Measurements from ENCODE around the gene RNF217. TPM values are rescaled to one million over a fixed set of nuclear protein-coding genes. Genes with fewer than 3 reads are reported as not detected.

The RNF217 gene
- total RNA-seq, 1 donor from 2014 or later, result 51.5 TPM

- H3K4me1 Mint-ChIP-seq (ENCODE audit: low read depth), result peaks cover 47% of the 10 kb centered on the region
- H3K36me3 Mint-ChIP-seq (ENCODE audit: low read depth), result no peaks in the 10 kb centered on the region
- TF ChIP-seq, protein P1, sequence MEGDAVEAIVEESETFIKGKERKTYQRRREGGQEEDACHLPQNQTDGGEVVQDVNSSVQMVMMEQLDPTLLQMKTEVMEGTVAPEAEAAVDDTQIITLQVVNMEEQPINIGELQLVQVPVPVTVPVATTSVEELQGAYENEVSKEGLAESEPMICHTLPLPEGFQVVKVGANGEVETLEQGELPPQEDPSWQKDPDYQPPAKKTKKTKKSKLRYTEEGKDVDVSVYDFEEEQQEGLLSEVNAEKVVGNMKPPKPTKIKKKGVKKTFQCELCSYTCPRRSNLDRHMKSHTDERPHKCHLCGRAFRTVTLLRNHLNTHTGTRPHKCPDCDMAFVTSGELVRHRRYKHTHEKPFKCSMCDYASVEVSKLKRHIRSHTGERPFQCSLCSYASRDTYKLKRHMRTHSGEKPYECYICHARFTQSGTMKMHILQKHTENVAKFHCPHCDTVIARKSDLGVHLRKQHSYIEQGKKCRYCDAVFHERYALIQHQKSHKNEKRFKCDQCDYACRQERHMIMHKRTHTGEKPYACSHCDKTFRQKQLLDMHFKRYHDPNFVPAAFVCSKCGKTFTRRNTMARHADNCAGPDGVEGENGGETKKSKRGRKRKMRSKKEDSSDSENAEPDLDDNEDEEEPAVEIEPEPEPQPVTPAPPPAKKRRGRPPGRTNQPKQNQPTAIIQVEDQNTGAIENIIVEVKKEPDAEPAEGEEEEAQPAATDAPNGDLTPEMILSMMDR (IDR thresholded peaks at IDR 0.05), result no peak
- DNase-seq (ENCODE audit: low spot score), result no peak
- H3K4me3 Mint-ChIP-seq (ENCODE audit: unreplicated experiment), result no peak overlapping the region
- no peaks in the 10 kb centered on the region for H3K27me3 Mint-ChIP-seq (ENCODE audit: low read depth)
- no peak overlapping the region for H3K27ac Mint-ChIP-seq (ENCODE audit: unreplicated experiment)
- peaks cover 3% of the 10 kb centered on the region for H3K9me3 Mint-ChIP-seq (ENCODE audit: low read depth)
Observed at GRCh38 chr6:124956018-124956417, 6.2 kb upstream of the RNF217 start.

DNA sequence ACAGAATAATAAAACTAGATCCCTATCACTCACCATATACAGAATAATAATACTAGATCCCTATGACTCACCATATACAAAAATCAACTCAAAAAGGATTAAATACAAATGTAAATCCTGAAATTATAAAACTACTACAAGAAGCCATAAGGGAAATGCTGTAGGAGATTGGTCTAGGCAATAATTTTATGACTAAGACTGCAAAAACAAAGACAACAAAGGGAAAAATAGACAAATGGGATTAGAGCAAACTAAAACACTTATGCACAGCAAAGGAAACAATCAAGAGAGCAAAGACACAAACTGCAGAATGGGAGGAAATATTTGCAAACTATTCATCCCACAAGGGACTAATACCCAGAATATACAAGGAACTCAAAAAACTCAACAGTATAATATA is 4.1 kb upstream of the RNF217 start:
- no peak for DNase-seq (ENCODE audit: low spot score)
- peaks cover 3% of the 10 kb centered on the region for H3K9me3 Mint-ChIP-seq (ENCODE audit: low read depth)
- TF ChIP-seq, protein P1 (IDR thresholded peaks at IDR 0.05), result no peak
- H3K4me3 Mint-ChIP-seq (ENCODE audit: unreplicated experiment), result no peak overlapping the region
- no peaks in the 10 kb centered on the region for H3K36me3 Mint-ChIP-seq (ENCODE audit: low read depth)
- H3K4me1 Mint-ChIP-seq (ENCODE audit: low read depth), result peaks cover 54% of the 10 kb centered on the region
- no peaks in the 10 kb centered on the region for H3K27me3 Mint-ChIP-seq (ENCODE audit: low read depth)
- H3K27ac Mint-ChIP-seq (ENCODE audit: unreplicated experiment), result peak overlapping the region; percentile 60

- TF ChIP-seq, protein P1 (IDR thresholded peaks at IDR 0.05), result no peak
Observed at GRCh38 chr6:124958759-124959354, 3.4 kb upstream of the RNF217 start.

DNA sequence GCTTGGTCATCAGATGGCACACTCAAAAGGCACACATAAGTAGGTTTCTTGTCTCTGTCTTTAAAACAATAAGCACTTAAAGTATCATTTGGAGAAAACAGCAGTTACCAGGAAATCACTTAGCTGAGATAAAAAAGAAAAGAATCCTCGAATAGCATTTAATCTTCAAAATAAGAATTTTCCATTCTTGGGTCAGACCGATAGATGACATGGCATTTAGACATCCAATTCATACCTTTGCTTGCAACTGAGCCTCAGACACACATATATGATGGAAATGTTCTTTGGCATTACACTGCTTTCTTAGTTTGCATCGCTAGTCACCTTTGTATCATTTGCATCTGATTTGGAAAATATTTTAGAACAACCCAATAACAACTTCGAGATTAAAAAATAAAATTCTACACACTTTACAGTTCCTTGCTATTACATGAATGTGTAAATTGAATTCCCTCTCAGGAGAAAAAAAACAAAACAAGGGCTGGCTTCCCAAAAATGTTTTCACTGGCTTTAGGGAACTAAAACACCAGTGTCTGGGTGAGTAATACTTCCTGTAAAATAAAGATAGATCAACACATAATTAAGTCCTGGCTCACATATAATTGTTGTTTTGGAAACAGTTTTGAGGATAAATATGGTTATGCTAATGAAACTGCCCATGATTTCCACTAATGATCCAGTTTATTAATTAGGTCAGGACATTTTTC is 1.3 kb upstream of the RNF217 start:
- Mint-ChIP-seq H3K4me1 (ENCODE audit: low read depth) (peaks cover 62% of the 10 kb centered on the region), H3K4me3 (ENCODE audit: unreplicated experiment) (peak overlapping the region; percentile 86), H3K9me3 (ENCODE audit: low read depth) (peaks cover 3% of the 10 kb centered on the region), H3K27ac (ENCODE audit: unreplicated experiment) (peak overlapping the region; percentile 97), H3K36me3 (ENCODE audit: low read depth) (peaks cover 5% of the 10 kb centered on the region), H3K27me3 (ENCODE audit: low read depth) (no peaks in the 10 kb centered on the region)
- TF ChIP-seq, protein P1 (IDR thresholded peaks at IDR 0.05), result no peak
- DNase-seq (ENCODE audit: low spot score), result no peak

More at GRCh38 chr6:124958759-124959354, 3.4 kb upstream of the RNF217 start:
- peaks cover 54% of the 10 kb centered on the region for H3K4me1 Mint-ChIP-seq (ENCODE audit: low read depth)
- H3K36me3 Mint-ChIP-seq (ENCODE audit: low read depth), result peaks cover 2% of the 10 kb centered on the region
- no peak for DNase-seq (ENCODE audit: low spot score)
- no peaks in the 10 kb centered on the region for H3K27me3 Mint-ChIP-seq (ENCODE audit: low read depth)
- H3K4me3 Mint-ChIP-seq (ENCODE audit: unreplicated experiment), result no peak overlapping the region
- H3K9me3 Mint-ChIP-seq (ENCODE audit: low read depth), result peaks cover 3% of the 10 kb centered on the region
- H3K27ac Mint-ChIP-seq (ENCODE audit: unreplicated experiment), result peak overlapping the region; percentile 30

DNA sequence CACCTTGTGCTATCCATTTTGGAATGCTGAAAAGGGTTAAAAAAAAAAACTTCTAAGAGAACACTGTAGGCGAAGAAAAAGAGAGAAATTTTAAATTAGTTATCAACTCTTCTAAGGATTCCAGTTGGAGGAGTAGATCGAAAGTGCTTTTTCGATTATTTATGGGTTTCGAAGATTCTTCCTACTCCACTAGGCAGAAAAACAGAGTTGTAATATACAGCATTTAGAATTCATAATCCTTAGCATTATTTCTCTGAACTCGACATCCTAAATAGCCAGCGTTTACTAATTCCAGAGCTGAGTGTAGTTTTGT is 817 bp upstream of the RNF217 start:
- Mint-ChIP-seq H3K4me1 (ENCODE audit: low read depth) (peaks cover 67% of the 10 kb centered on the region), H3K36me3 (ENCODE audit: low read depth) (peaks cover 5% of the 10 kb centered on the region), H3K27ac (ENCODE audit: unreplicated experiment) (peak overlapping the region; percentile 97), H3K27me3 (ENCODE audit: low read depth) (no peaks in the 10 kb centered on the region), H3K4me3 (ENCODE audit: unreplicated experiment) (peak overlapping the region; percentile 86), H3K9me3 (ENCODE audit: low read depth) (peaks cover 3% of the 10 kb centered on the region)
- TF ChIP-seq, protein P1 (IDR thresholded peaks at IDR 0.05), result no peak
- no peak for DNase-seq (ENCODE audit: low spot score)

All from chondrocyte (in vitro differentiated cells).